ENCODE data around the gene TRIM31.
A peak's percentile ranks its signal among the peaks of the same experiment; 100 is the strongest.

Gene TRIM31

GRCh38 chr6:30111266-30111856, 1.5 kb downstream of the TRIM31 start:
- DNase-seq: no peak

- no peak for DNase-seq
Observed at GRCh38 chr6:30104661-30105060, 8.2 kb downstream of the TRIM31 start.

- DNase-seq: no peak
Observed at GRCh38 chr6:30103872-30104179, 9.1 kb downstream of the TRIM31 start.

- peak; percentile 83 for DNase-seq
Observed at GRCh38 chr6:30102970-30103871, 9.7 kb downstream of the TRIM31 start.

GRCh38 chr6:30102414-30102969, 10.4 kb downstream of the TRIM31 start:
- DNase-seq: peak; percentile 95

GRCh38 chr6:30101444-30102413, 11.2 kb downstream of the TRIM31 start:
- peak; percentile 77 for DNase-seq

GRCh38 chr6:30100585-30101443, 12.1 kb downstream of the TRIM31 start:
- DNase-seq: peak; percentile 54

GRCh38 chr6:30100154-30100553, 12.7 kb downstream of the TRIM31 start:
- no peak for DNase-seq

GRCh38 chr6:30097902-30098768, 14.8 kb downstream of the TRIM31 start:
- no peak for DNase-seq

- no peak for DNase-seq
Observed at GRCh38 chr6:30096829-30097228, 16.1 kb downstream of the TRIM31 start.

- DNase-seq: no peak
Observed at GRCh38 chr6:30093951-30094661, 18.8 kb downstream of the TRIM31 start.

- no peak for DNase-seq
Observed at GRCh38 chr6:30092852-30093543, 19.9 kb downstream of the TRIM31 start.

- peak; percentile 23 for DNase-seq
Observed at GRCh38 chr6:30091577-30092381, 21.1 kb downstream of the TRIM31 start.

GRCh38 chr6:30087876-30088275, 25.0 kb downstream of the TRIM31 start:
- no peak for DNase-seq

GRCh38 chr6:30077218-30077617, 35.7 kb downstream of the TRIM31 start:
- DNase-seq: no peak

- DNase-seq: no peak
Observed at GRCh38 chr6:30075790-30076732, 36.8 kb downstream of the TRIM31 start.

GRCh38 chr6:30075094-30075789, 37.6 kb downstream of the TRIM31 start, which contains the start of gene RNF39:
TSS of gene RNF39 (minus strand) at chr6:30075769. CDS start at chr6:30075585, 184 bp downstream.
- no peak for DNase-seq
